CD4-positive, CD25-positive, alpha-beta regulatory T cell (primary cell): ENCODE results near the gene BCOR. TPM values are rescaled to one million over a fixed set of nuclear protein-coding genes. Genes with fewer than 3 reads are reported as not detected.

Experiments
- ATAC-seq, 2 donors: fragments of 150-1000 bp; cut with Tn5 transposase; one replicate each; pipeline ENCODE4 v1.10.0; 2021; ENCODE audit warnings: low read depth in 2 of 2, moderate number of reproducible peaks in 2 of 2, moderate library complexity in 1 of 2
- DNase-seq, 3 donors: peaks; one replicate each; pipeline versions ENCODE4 v3.0.0 to v3.0.0-alpha.2; 2012 to 2022; ENCODE audit warnings: mixed read lengths in 1 of 3
- H3K27ac ChIP-seq: one replicate; pipeline ENCODE4 v1.7.0; 2013; ENCODE audit warnings: mild to moderate bottlenecking, low read length; ENCODE audit not compliant: insufficient read depth, poor library complexity, severe bottlenecking
- H3K27me3 ChIP-seq: one replicate; pipeline ENCODE4 v1.7.0; 2013; ENCODE audit warnings: low read length; ENCODE audit not compliant: control insufficient read depth, insufficient read depth
- H3K36me3 ChIP-seq: one replicate; pipeline ENCODE4 v1.7.0; 2013; ENCODE audit warnings: mild to moderate bottlenecking, low read length, moderate library complexity; ENCODE audit not compliant: control insufficient read depth, insufficient read depth
- H3K4me1 ChIP-seq: 2 replicates; pipeline ENCODE4 v1.7.0; 2013; ENCODE audit warnings: mild to moderate bottlenecking, low read length; ENCODE audit not compliant: insufficient read depth, control insufficient read depth, poor library complexity, severe bottlenecking
- H3K4me3 ChIP-seq: one replicate; pipeline ENCODE4 v1.7.0; 2013; ENCODE audit warnings: low read depth, mild to moderate bottlenecking, low read length, moderate library complexity
- H3K9me3 ChIP-seq, 2 experiments: 1 replicate in 1 of 2; 2 replicates in 1 of 2; pipeline ENCODE4 v1.7.0; 2013; ENCODE audit warnings: low read length in 2 of 2, mild to moderate bottlenecking in 1 of 2, moderate library complexity in 1 of 2; ENCODE audit not compliant: control insufficient read depth in 2 of 2
- H3K27ac Mint-ChIP-seq, 3 donors: one replicate each; pipeline ENCODE4 v1.8.0; 2020 to 2022; ENCODE audit warnings: mild to moderate bottlenecking in 3 of 3, mixed read lengths in 3 of 3, moderate library complexity in 2 of 3
- H3K27me3 Mint-ChIP-seq: one replicate; pipeline ENCODE4 v1.8.0; 2022; ENCODE audit warnings: mild to moderate bottlenecking, mixed read lengths
- H3K36me3 Mint-ChIP-seq: one replicate; pipeline ENCODE4 v1.8.0; 2020; ENCODE audit warnings: mixed read lengths
- H3K4me1 Mint-ChIP-seq, 4 donors: one replicate each; pipeline ENCODE4 v1.8.0; 2020 to 2022; ENCODE audit warnings: mixed read lengths in 4 of 4, mild to moderate bottlenecking in 1 of 4
- H3K4me3 Mint-ChIP-seq, 4 donors: one replicate each; pipeline ENCODE4 v1.8.0; 2020 to 2022; ENCODE audit warnings: mild to moderate bottlenecking in 4 of 4, mixed read lengths in 4 of 4, moderate library complexity in 3 of 4
- H3K9me3 Mint-ChIP-seq, 7 donors: one replicate each; pipeline ENCODE4 v1.8.0; 2020 to 2022; ENCODE audit warnings: mixed read lengths in 7 of 7, mild to moderate bottlenecking in 3 of 7, moderate library complexity in 2 of 7
- polyA plus RNA-seq, 4 donors: library from polyadenylated mRNA; unstranded; fragments of 300-500 nt; fragmentation: Illumina TruSeq; gene quantifications; one replicate each; pipeline ENCODE4 v1.2.3, GENCODE V29; 2021
- total RNA-seq: library from RNA; stranded (reverse); gene quantifications from one replicate; pipeline ENCODE4 v1.2.3, GENCODE V29; 2022

Gene BCOR
- total and polyA plus RNA-seq, 5 donors from 2014 or later: 2.5 to 38.0 (median 3.8) TPM

DNA sequence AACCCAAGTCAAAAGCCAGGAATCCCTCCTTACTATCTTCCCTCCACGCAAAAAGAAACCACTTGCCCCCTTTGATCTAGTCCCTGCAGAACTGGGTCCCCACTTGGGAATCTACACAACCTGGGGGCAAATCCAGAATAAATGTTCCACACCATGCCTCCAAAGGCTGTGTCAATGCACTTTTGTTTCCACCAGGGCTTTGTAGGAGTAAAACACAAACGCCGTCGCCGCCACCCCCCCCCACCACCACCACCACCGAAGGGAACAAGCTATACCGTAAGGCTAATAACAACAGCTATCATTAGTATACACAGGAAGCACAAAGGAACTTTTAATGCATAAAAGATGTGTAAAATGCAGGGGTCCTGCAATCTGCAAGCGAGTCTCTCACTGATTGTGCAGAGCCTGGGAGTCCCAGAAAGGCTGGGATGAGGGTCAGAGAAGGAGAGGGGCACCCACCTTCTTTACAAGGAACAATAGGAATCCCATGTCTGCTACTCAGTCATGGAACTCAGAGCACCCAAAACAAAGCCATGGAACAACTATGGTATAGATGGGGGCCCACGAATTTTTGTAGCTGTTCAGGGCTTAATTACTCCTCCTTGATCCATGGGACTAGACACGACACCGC, 13.2 kb downstream of the BCOR start:
- H3K4me1 ChIP-seq: peaks cover 52% of the 10 kb centered on the region
- H3K27me3 ChIP-seq: no peaks in the 10 kb centered on the region
- H3K36me3 ChIP-seq: no peaks in the 10 kb centered on the region
- no peak for DNase-seq
- Mint-ChIP-seq H3K27me3 (no peaks in the 10 kb centered on the region), H3K4me3 (peak overlapping the region; percentile 82 to 92 (median 89)), H3K4me1 (peaks cover 8 to 88% (median 39%) of the 10 kb centered on the region in 4 donors), H3K27ac (peak overlapping the region; percentile 65 to 84 (median 67)), H3K36me3 (no peaks in the 10 kb centered on the region), H3K9me3 (no peaks in the 10 kb centered on the region)
- no peak overlapping the region for H3K27ac ChIP-seq
- ATAC-seq: peak in 1 of 2 donors; percentile 16
- H3K4me3 ChIP-seq: peak overlapping the region; percentile 55
- H3K9me3 ChIP-seq: no peaks in the 10 kb centered on the region

DNA sequence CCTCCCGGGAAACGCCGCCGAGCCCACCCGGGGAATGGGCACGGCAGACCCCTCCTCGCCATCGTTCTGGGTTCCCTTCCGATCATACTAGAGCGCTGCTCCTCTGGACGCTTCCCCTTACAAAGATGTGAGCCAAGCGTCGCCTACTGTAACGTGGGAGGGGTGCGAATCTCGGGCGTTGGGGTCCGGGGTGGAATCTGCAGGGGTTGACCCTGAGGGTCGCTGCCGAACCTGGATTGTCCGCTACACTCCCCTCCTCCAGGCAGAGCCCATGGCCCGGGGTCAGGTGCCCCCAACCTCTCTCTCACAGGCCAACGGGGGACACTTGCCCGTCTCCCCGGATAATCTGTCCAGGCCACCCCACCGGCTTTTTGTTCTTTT, 13.8 kb downstream of the BCOR start:
- no peak for ATAC-seq
- no peaks in the 10 kb centered on the region for H3K36me3 Mint-ChIP-seq
- no peak for DNase-seq
- H3K4me1 ChIP-seq: peaks cover 46% of the 10 kb centered on the region
- H3K27ac Mint-ChIP-seq: peak overlapping the region; percentile 67 to 84 (median 73)
- no peak overlapping the region for H3K27ac ChIP-seq
- peak overlapping the region; percentile 82 to 92 (median 89) for H3K4me3 Mint-ChIP-seq
- H3K27me3 Mint-ChIP-seq: no peaks in the 10 kb centered on the region
- no peaks in the 10 kb centered on the region for H3K9me3 ChIP-seq
- no peaks in the 10 kb centered on the region for H3K27me3 ChIP-seq
- no peak overlapping the region for H3K4me3 ChIP-seq
- no peaks in the 10 kb centered on the region for H3K9me3 Mint-ChIP-seq
- no peaks in the 10 kb centered on the region for H3K36me3 ChIP-seq
- peaks cover 6 to 88% (median 35%) of the 10 kb centered on the region in 4 donors for H3K4me1 Mint-ChIP-seq

DNA sequence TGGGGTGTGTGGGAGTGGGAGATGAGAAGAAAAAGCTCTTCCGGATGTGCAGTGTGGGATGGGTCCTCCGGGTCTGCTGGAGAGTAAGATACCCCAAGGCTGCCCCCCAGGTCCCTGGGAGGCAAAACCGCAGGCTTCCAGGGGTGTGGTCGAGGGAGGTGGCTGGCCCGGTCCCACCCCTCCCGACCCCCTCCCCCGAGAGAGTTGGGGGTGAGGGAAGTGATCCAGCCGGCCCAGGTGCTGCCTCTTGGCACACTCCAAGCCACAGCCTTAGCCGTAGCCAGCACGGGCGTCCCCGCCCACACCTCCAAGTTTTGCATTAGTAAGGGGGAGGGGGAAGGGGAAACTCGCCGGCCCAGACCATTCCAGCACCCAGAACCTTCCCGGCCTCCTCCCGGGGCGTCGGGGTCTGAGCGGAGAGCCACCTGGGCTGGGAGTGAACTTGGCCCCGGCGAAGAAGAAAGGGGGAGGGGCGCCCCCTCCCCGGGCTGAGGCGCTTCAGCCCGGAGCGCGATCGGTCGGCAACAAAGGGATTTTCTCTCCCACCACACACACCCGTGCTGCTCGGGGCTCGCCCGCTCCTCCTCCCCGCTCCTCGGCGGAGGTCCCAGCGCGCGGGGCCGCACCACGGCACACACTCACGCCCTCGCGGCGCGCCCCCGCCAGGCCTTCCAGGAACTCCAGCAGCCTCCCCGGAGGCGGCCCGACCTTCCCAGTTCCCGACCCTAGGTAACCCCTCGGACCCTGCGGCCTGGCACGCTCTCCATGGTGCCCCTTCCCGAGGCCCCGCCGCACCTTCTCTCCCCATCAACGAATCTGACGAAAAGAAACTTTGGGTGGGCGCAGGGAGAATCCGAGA, 14.4 kb downstream of the BCOR start:
- peak overlapping the region; percentile 82 to 92 (median 89) for H3K4me3 Mint-ChIP-seq
- ATAC-seq: peak in 1 of 2 donors; percentile 35
- H3K27me3 Mint-ChIP-seq: no peaks in the 10 kb centered on the region
- H3K27ac Mint-ChIP-seq: peak overlapping the region in 2 of 3 donors; percentile 67 to 73
- H3K4me3 ChIP-seq: no peak overlapping the region
- H3K36me3 ChIP-seq: no peaks in the 10 kb centered on the region
- DNase-seq: no peak
- no peak overlapping the region for H3K27ac ChIP-seq
- H3K9me3 ChIP-seq: no peaks in the 10 kb centered on the region
- H3K27me3 ChIP-seq: no peaks in the 10 kb centered on the region
- H3K4me1 Mint-ChIP-seq: peaks cover 6 to 83% (median 30%) of the 10 kb centered on the region in 4 donors
- peaks cover 40% of the 10 kb centered on the region for H3K4me1 ChIP-seq
- H3K9me3 Mint-ChIP-seq: no peaks in the 10 kb centered on the region
- H3K36me3 Mint-ChIP-seq: no peaks in the 10 kb centered on the region

DNA sequence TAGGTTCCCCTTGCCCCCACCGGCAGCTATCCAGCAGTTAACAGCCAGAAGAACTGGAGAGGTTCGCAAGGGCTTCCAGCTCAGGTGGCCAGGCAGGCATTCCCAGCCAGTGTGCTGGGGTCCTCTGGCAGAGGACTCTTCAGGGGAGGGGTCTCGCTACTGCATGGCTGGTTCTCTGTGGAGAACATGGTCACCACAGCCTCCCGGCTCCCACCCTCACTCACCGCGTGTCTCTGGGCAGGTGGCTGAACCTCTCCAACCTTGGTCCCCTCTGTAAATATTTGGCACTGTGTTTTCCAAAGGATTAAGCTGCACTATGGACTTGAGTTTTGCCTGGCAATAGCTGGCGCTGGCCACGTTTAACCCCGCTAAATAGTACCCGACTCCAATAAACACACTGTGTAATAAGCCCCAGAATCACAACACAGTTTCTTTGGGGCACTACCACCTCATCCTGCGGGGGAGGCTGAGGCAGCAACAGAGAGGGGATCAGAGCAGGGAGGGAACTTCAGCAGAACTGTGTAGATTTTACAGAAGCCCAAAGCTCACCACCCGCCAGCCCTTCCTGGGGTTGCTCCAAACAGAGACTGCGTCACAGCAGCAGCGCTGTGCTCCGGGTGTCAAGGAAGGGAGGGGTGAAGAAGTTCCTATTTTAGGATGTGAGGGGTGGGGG, 15.2 kb downstream of the BCOR start:
- Histone ChIP-seq H3K9me3 (no peaks in the 10 kb centered on the region), H3K27ac (no peak overlapping the region), H3K27me3 (no peaks in the 10 kb centered on the region), H3K36me3 (no peaks in the 10 kb centered on the region), H3K4me3 (no peak overlapping the region), H3K4me1 (peaks cover 36% of the 10 kb centered on the region)
- H3K36me3 Mint-ChIP-seq: no peaks in the 10 kb centered on the region
- peaks cover 6 to 76% (median 30%) of the 10 kb centered on the region in 4 donors for H3K4me1 Mint-ChIP-seq
- ATAC-seq: no peak
- no peaks in the 10 kb centered on the region for H3K9me3 Mint-ChIP-seq
- H3K27ac Mint-ChIP-seq: peak overlapping the region in 2 of 3 donors; percentile 44
- DNase-seq: no peak
- H3K27me3 Mint-ChIP-seq: no peaks in the 10 kb centered on the region
- H3K4me3 Mint-ChIP-seq: peak overlapping the region in 1 of 4 donors; percentile 75

DNA sequence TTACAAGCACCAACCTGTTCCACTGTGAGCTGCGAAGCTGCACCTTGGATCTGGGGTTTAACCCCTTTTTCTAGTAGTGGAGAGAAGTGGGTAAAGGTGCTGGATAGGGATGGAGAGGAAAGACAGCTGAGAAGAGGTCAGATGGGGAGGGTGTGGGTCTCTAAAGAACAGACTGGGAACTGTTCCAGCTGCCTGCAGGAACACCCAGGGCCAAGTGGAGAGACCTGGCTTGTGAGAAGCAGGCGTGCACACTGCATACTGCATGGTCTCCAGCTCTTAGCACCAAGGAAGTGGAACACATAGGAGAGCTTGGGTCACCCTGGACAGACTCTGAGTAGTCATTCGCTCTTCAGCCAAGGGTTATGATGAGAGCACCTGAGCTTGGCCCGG, 16.1 kb downstream of the BCOR start:
- H3K27ac Mint-ChIP-seq: peak overlapping the region in 2 of 3 donors; percentile 55 to 79
- Histone ChIP-seq H3K36me3 (peaks cover 2% of the 10 kb centered on the region), H3K9me3 (no peaks in the 10 kb centered on the region), H3K4me1 (peaks cover 34% of the 10 kb centered on the region), H3K27ac (no peak overlapping the region), H3K27me3 (no peaks in the 10 kb centered on the region), H3K4me3 (no peak overlapping the region)
- no peak for ATAC-seq
- no peak for DNase-seq
- H3K9me3 Mint-ChIP-seq: no peaks in the 10 kb centered on the region
- H3K4me1 Mint-ChIP-seq: peaks cover 6 to 67% (median 25%) of the 10 kb centered on the region in 4 donors
- peak overlapping the region in 3 of 4 donors; percentile 21 to 69 (median 44) for H3K4me3 Mint-ChIP-seq
- H3K27me3 Mint-ChIP-seq: no peaks in the 10 kb centered on the region
- H3K36me3 Mint-ChIP-seq: no peaks in the 10 kb centered on the region

DNA sequence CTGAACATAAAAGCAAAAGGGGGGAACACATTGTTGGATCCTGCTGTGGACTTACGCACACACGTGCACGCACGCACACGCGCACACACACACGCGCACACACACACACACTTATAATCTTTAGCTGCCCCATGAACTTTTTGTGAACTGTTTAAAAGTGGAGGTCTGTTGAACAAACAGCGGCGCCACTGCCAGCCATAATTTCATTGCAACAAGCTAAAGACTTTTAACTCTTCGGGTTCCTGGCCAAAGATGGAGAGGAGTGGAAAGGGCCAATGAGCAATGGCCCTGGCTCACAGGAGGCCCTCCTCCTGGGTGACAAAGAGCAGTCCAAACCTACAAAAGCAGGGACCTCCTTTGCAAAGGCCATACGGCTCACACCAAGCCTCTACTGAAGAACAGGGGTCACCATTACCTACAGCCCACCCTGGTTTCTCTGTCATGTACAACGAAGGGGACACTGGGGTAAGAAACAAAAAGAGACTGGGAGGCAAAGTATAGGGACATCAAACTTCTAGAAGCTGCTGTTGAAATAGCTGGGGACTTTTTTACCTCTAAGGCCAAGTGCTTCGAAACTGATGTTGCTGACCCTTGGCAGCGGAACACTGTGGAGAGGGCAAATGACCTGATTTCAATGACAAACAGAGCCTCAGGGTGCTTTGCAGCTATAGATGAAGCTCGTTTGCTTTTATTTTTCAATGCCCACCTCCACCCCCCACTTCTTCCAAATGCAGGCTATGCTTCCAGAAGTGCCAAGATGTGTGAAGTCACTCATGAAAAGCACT, 16.7 kb downstream of the BCOR start:
- Histone ChIP-seq H3K4me3 (no peak overlapping the region), H3K27ac (no peak overlapping the region), H3K4me1 (peaks cover 33% of the 10 kb centered on the region), H3K9me3 (no peaks in the 10 kb centered on the region), H3K36me3 (peaks cover 3% of the 10 kb centered on the region), H3K27me3 (no peaks in the 10 kb centered on the region)
- H3K4me3 Mint-ChIP-seq: peak overlapping the region; percentile 44 to 69 (median 58)
- H3K4me1 Mint-ChIP-seq: peaks cover 6 to 66% (median 27%) of the 10 kb centered on the region in 4 donors
- H3K27ac Mint-ChIP-seq: peak overlapping the region in 2 of 3 donors; percentile 41 to 55
- peaks cover 0 to 1% (median 0%) of the 10 kb centered on the region in 7 donors for H3K9me3 Mint-ChIP-seq
- ATAC-seq (no peak), DNase-seq (no peak)
- H3K36me3 Mint-ChIP-seq: no peaks in the 10 kb centered on the region
- H3K27me3 Mint-ChIP-seq: no peaks in the 10 kb centered on the region

DNA sequence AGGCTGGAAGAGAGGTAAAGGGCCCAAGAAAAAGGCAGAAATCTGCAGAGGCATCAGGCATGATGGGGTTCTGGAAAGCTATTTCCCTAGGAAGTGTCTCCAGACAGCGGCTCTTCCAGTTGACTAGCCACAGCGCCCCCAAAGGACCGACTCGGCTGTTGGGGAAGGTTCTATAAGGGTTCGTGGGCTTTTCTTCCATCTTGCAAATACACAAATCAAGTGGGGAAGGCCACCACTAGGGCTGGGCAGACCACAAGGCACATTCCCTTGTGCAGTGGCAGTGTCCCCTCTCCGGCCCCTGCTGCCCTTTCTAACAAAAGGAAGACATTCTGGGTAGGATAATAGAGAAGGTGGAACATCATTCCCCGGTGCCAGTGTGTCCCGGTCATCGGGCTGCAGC, 18.2 kb downstream of the BCOR start:
- Histone ChIP-seq H3K4me3 (no peak overlapping the region), H3K9me3 (no peaks in the 10 kb centered on the region), H3K4me1 (peaks cover 19% of the 10 kb centered on the region), H3K27ac (no peak overlapping the region), H3K27me3 (no peaks in the 10 kb centered on the region), H3K36me3 (peaks cover 7% of the 10 kb centered on the region)
- ATAC-seq (no peak), DNase-seq (no peak)
- H3K36me3 Mint-ChIP-seq: no peaks in the 10 kb centered on the region
- H3K4me1 Mint-ChIP-seq: peaks cover 0 to 51% (median 20%) of the 10 kb centered on the region in 4 donors
- no peak overlapping the region for H3K4me3 Mint-ChIP-seq
- peaks cover 0 to 1% (median 0%) of the 10 kb centered on the region in 7 donors for H3K9me3 Mint-ChIP-seq
- peak overlapping the region in 1 of 3 donors; percentile 41 for H3K27ac Mint-ChIP-seq
- H3K27me3 Mint-ChIP-seq: no peaks in the 10 kb centered on the region
